KBM-7 (cell line): ENCODE data around the gene KAZN.
"Not testable (repeated sequence)": the region's sequence is repeated elsewhere in the genome, so short reads cannot be mapped to it uniquely, and the experiment has no call there.

Experiments used
- DNase-seq: peaks from one replicate; pipeline ENCODE4 v3.0.0-alpha.2; 2015
- in situ Hi-C: fragments of 300-500 bp; cut with MboI; formaldehyde crosslinking; loops from 2 replicates; pipeline ENCODE4 v1.14.3; 2020; ENCODE audit warnings: low sequenced_read_pairs, low pct_unique_long_range_greater_than_20kb, mixed read lengths

The KAZN gene

GRCh38 chr1:14580295-14580694, 18.2 kb upstream of the KAZN start:
- DNase-seq, in situ Hi-C loops: not testable (repeated sequence)

GRCh38 chr1:14580986-14581385, 17.5 kb upstream of the KAZN start:
- DNase-seq, result no peak
- in situ Hi-C loops, result no loop called here

- in situ Hi-C loops, result no loop called here
These were observed 14.7 kb upstream of the KAZN start for GRCh38 chr1:14583788-14584187.

GRCh38 chr1:14585728-14586127, 12.8 kb upstream of the KAZN start:
- no peak for DNase-seq
- in situ Hi-C loops, result no loop called here

More at GRCh38 chr1:14583788-14584187, 14.7 kb upstream of the KAZN start:
- no peak for DNase-seq

- no peak for DNase-seq
- in situ Hi-C loops, result no loop called here
These were observed 7.9 kb upstream of the KAZN start for GRCh38 chr1:14590411-14591180.

- no peak for DNase-seq
- in situ Hi-C loops, result no loop called here
These were observed 6.9 kb upstream of the KAZN start for GRCh38 chr1:14591600-14591999.

- no peak for DNase-seq
These were observed 6.4 kb upstream of the KAZN start for GRCh38 chr1:14592004-14592631.

GRCh38 chr1:14593302-14593701, 5.2 kb upstream of the KAZN start:
- in situ Hi-C loops, result no loop called here
- no peak for DNase-seq

More at GRCh38 chr1:14592004-14592631, 6.4 kb upstream of the KAZN start:
- in situ Hi-C loops, result no loop called here

- DNase-seq, result no peak
- in situ Hi-C loops, result no loop called here
These were observed 4.4 kb upstream of the KAZN start for GRCh38 chr1:14594045-14594444.

GRCh38 chr1:14596591-14596990, 1.9 kb upstream of the KAZN start:
- in situ Hi-C loops, result no loop called here
- no peak for DNase-seq

GRCh38 chr1:14597343-14598006, 1.0 kb upstream of the KAZN start:
- in situ Hi-C loops, result no loop called here
- no peak for DNase-seq

GRCh38 chr1:14598007-14598497, 433 bp upstream of the KAZN start:
- in situ Hi-C loops, result no loop called here
- DNase-seq, result no peak

GRCh38 chr1:14599183-14599791, 802 bp downstream of the KAZN start:
- DNase-seq, result peak; percentile 9
- in situ Hi-C loops, result no loop called here

GRCh38 chr1:14599800-14600199, 1.3 kb downstream of the KAZN start:
- peak; percentile 24 for DNase-seq
- in situ Hi-C loops, result no loop called here

GRCh38 chr1:14600405-14601112, 2.1 kb downstream of the KAZN start:
- no peak for DNase-seq
- in situ Hi-C loops, result no loop called here

GRCh38 chr1:14602136-14602535, 3.7 kb downstream of the KAZN start:
- in situ Hi-C loops, result no loop called here
- no peak for DNase-seq

- DNase-seq, result no peak
- in situ Hi-C loops, result no loop called here
These were observed 5.2 kb downstream of the KAZN start for GRCh38 chr1:14603645-14604044.

GRCh38 chr1:14604414-14604813, 5.9 kb downstream of the KAZN start:
- in situ Hi-C loops, result no loop called here
- no peak for DNase-seq

GRCh38 chr1:14605945-14606344, 7.5 kb downstream of the KAZN start:
- no peak for DNase-seq
- in situ Hi-C loops, result no loop called here
